Spleen (tissue), 7 donors: ENCODE results near the gene EZR.

Experiments
- CTCF ChIP-seq, 11 experiments: fragments of 200-600 bp in 7 of 11; fragments of 450-650 bp in 4 of 11; sonication (generic) in 4 of 11; IDR thresholded peaks in 8 of 11; conservative IDR thresholded peaks in 3 of 11; 1 replicate in 7 of 11; 2 replicates in 4 of 11; pipeline versions ENCODE4 v1.4.0 to v1.8.0; 2016 to 2021; ENCODE audit warnings: antibody characterized with exemption in 11 of 11, inconsistent platforms in 4 of 11, mild to moderate bottlenecking in 1 of 11
- POLR2A ChIP-seq, 3 donors: fragments of 450-650 bp; IDR thresholded peaks; one replicate each; pipeline ENCODE4 v1.5.1; 2017; ENCODE audit warnings: antibody characterized with exemption in 3 of 3, mild to moderate bottlenecking in 1 of 3
- POLR2AphosphoS5 ChIP-seq, 3 donors: sonication (generic); formaldehyde crosslinking; IDR thresholded peaks; one replicate each; pipeline ENCODE4 v1.5.1; 2017; ENCODE audit warnings: antibody characterized with exemption in 3 of 3
- donor health status: DM: no; HTN: no; CAD: no; lungs with moderate emphysema.
- donor health status: DM: no; HTN: no; CAD: no.
- donor health status: DM: no; HTN: no; CAD: no.

- no peak for TF ChIP-seq CTCF (IDR thresholded peaks at IDR 0.05 in 8 of 11, conservative IDR thresholded peaks at IDR 0.05 in 3 of 11)
- no peak for TF ChIP-seq POLR2AphosphoS5 (IDR thresholded peaks at IDR 0.05)
- TF ChIP-seq POLR2A (IDR thresholded peaks at IDR 0.05) = no peak
Observed at GRCh38 chr6:158849899-158850806, 31.0 kb upstream of the EZR start.
